ENCODE measurements around the gene ZFPM1.

DNA sequence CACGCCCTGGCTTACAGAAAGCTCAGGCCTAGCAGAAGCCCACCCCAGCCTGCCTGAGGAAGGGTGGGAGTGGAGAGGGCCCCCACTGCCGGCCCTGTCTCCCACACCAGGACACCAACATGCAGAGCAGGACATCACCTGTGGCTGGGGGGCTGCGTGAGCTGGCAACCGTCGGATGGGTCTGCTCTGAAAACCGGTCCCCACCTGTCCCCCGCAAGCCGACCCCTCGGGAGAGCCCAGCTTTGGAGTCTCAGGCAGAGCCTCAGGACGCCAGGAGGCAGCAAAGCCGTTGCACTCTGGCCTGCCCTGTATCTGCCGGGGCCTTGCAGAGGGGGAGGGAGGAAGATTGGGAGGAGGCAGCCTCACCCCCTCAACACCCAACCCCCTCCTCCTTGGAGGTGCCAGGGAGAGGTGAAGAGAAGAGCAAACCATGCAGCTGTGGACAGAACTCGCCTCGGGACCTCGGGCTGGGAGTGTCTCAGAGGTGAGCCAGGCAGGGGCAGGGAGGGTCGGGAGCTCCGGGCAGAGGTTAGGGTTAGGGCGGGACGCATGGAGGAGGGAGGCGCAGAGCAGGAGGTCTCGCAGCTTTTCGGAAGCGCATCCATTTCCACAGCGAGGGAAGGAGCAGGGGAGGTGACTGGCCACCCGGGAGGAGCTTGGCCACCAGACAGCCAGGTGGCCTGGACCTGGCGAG is 86.7 kb downstream of the ZFPM1 start:
- TF ChIP-seq, protein P1, sequence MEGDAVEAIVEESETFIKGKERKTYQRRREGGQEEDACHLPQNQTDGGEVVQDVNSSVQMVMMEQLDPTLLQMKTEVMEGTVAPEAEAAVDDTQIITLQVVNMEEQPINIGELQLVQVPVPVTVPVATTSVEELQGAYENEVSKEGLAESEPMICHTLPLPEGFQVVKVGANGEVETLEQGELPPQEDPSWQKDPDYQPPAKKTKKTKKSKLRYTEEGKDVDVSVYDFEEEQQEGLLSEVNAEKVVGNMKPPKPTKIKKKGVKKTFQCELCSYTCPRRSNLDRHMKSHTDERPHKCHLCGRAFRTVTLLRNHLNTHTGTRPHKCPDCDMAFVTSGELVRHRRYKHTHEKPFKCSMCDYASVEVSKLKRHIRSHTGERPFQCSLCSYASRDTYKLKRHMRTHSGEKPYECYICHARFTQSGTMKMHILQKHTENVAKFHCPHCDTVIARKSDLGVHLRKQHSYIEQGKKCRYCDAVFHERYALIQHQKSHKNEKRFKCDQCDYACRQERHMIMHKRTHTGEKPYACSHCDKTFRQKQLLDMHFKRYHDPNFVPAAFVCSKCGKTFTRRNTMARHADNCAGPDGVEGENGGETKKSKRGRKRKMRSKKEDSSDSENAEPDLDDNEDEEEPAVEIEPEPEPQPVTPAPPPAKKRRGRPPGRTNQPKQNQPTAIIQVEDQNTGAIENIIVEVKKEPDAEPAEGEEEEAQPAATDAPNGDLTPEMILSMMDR (IDR thresholded peaks at IDR 0.05; ENCODE audit: insufficient read depth, low read length) = no peak
- TF ChIP-seq, protein P2, sequence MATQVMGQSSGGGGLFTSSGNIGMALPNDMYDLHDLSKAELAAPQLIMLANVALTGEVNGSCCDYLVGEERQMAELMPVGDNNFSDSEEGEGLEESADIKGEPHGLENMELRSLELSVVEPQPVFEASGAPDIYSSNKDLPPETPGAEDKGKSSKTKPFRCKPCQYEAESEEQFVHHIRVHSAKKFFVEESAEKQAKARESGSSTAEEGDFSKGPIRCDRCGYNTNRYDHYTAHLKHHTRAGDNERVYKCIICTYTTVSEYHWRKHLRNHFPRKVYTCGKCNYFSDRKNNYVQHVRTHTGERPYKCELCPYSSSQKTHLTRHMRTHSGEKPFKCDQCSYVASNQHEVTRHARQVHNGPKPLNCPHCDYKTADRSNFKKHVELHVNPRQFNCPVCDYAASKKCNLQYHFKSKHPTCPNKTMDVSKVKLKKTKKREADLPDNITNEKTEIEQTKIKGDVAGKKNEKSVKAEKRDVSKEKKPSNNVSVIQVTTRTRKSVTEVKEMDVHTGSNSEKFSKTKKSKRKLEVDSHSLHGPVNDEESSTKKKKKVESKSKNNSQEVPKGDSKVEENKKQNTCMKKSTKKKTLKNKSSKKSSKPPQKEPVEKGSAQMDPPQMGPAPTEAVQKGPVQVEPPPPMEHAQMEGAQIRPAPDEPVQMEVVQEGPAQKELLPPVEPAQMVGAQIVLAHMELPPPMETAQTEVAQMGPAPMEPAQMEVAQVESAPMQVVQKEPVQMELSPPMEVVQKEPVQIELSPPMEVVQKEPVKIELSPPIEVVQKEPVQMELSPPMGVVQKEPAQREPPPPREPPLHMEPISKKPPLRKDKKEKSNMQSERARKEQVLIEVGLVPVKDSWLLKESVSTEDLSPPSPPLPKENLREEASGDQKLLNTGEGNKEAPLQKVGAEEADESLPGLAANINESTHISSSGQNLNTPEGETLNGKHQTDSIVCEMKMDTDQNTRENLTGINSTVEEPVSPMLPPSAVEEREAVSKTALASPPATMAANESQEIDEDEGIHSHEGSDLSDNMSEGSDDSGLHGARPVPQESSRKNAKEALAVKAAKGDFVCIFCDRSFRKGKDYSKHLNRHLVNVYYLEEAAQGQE (IDR thresholded peaks at IDR 0.05; ENCODE audit: insufficient replicate concordance, low read depth) = no peak
- no peak for TF ChIP-seq POLR2AphosphoS5 (IDR thresholded peaks at IDR 0.05; ENCODE audit: low read depth)

Measured in HL-60 (cell line).